HUES64 (cell line): Measurements from ENCODE around the gene NUP93.

Experiments used
- H3K27ac ChIP-seq: 2 replicates; pipeline ENCODE4 v1.7.0; 2013; ENCODE audit warnings: low read depth, low read length, inconsistent platforms
- H3K27me3 ChIP-seq: 2 replicates; pipeline ENCODE4 v1.6.1; 2013; ENCODE audit warnings: mild to moderate bottlenecking, low read length; ENCODE audit not compliant: insufficient read depth
- H3K36me3 ChIP-seq: 2 replicates; pipeline ENCODE4 v1.6.1; 2013; ENCODE audit warnings: mild to moderate bottlenecking, low read length; ENCODE audit not compliant: insufficient read depth
- H3K4me1 ChIP-seq: 2 replicates; pipeline ENCODE4 v1.6.1; 2013; ENCODE audit warnings: mild to moderate bottlenecking, low read length, moderate library complexity; ENCODE audit not compliant: insufficient read depth
- H3K4me3 ChIP-seq: 2 replicates; pipeline ENCODE4 v1.5.1; 2013; ENCODE audit warnings: mild to moderate bottlenecking, low read length, moderate library complexity
- H3K9ac ChIP-seq: 2 replicates; pipeline ENCODE4 v1.6.1; 2013; ENCODE audit warnings: mild to moderate bottlenecking, low read depth, low read length
- H3K9me3 ChIP-seq: 2 replicates; pipeline ENCODE4 v1.6.1; 2013; ENCODE audit warnings: low read depth, low read length; ENCODE audit not compliant: insufficient read depth
- WGBS: fragments of 150-250, 120-280 bp; methylation state at CpG from one replicate; pipeline ENCODE4 v1.1.7; 2013; ENCODE audit warnings: missing lambda C conversion rate; 5-methylcytosine and 5-hydroxymethylcytosine counted together

NUP93 gene

GRCh38 chr16:56744996-56745640, 15.2 kb downstream of the NUP93 start:
- H3K9ac ChIP-seq, result no peak overlapping the region
- 70% methylated on average over 5 of the region's 5 CpGs for WGBS

GRCh38 chr16:56747486-56748045, 17.6 kb downstream of the NUP93 start:
- no peaks in the 10 kb centered on the region for H3K9me3 ChIP-seq
- H3K4me1 ChIP-seq, result peaks cover 48% of the 10 kb centered on the region
- WGBS, result 72% methylated on average over 1 of the region's 1 CpG
- peaks cover 44% of the 10 kb centered on the region for H3K36me3 ChIP-seq
- no peak overlapping the region for H3K9ac ChIP-seq
- H3K4me3 ChIP-seq, result no peak overlapping the region
- H3K27ac ChIP-seq, result peak overlapping the region; percentile 53
- H3K27me3 ChIP-seq, result no peaks in the 10 kb centered on the region

More at GRCh38 chr16:56744996-56745640, 15.2 kb downstream of the NUP93 start:
- Histone ChIP-seq H3K9me3 (no peaks in the 10 kb centered on the region), H3K27ac (no peak overlapping the region), H3K4me1 (peaks cover 50% of the 10 kb centered on the region), H3K4me3 (no peak overlapping the region), H3K36me3 (peaks cover 21% of the 10 kb centered on the region), H3K27me3 (no peaks in the 10 kb centered on the region)

- H3K9me3 ChIP-seq, result no peaks in the 10 kb centered on the region
- H3K27me3 ChIP-seq, result no peaks in the 10 kb centered on the region
- H3K9ac ChIP-seq, result no peak overlapping the region
- peaks cover 42% of the 10 kb centered on the region for H3K4me1 ChIP-seq
- peak overlapping the region; percentile 53 for H3K27ac ChIP-seq
- no peak overlapping the region for H3K4me3 ChIP-seq
- peaks cover 49% of the 10 kb centered on the region for H3K36me3 ChIP-seq
- WGBS, result 95% methylated on average over 10 of the region's 10 CpGs
These were observed 18.3 kb downstream of the NUP93 start for GRCh38 chr16:56748191-56748590.

DNA sequence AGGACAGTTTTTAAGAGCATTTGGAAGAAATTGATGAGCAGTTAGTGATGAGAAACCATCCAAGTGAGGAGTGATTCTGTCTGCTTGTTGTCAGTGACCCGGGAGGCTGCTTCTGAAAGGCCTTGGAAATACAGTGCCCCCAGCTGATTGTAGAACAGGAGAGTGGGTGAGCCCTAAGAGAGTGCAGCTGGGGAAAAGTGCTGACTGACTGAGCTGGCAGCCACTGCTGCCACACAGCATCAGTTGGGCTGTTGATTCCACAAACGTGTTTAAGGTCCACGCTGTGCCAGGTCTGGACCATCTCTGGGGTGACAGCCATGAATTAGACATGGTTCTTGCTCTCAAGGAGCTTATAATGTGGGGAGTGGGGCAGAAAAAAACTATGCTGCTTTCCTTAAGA, 18.9 kb downstream of the NUP93 start:
- H3K9me3 ChIP-seq, result peaks cover 6% of the 10 kb centered on the region; the same call in 1 of the 2 replicates
- H3K27me3 ChIP-seq, result no peaks in the 10 kb centered on the region
- no peak overlapping the region for H3K4me3 ChIP-seq
- H3K4me1 ChIP-seq, result peaks cover 37% of the 10 kb centered on the region
- H3K9ac ChIP-seq, result no peak overlapping the region
- 94% methylated on average over 3 of the region's 3 CpGs for WGBS
- no peak overlapping the region for H3K27ac ChIP-seq
- peaks cover 55% of the 10 kb centered on the region for H3K36me3 ChIP-seq

- Histone ChIP-seq H3K4me1 (peaks cover 27% of the 10 kb centered on the region), H3K27me3 (no peaks in the 10 kb centered on the region), H3K9ac (no peak overlapping the region), H3K27ac (no peak overlapping the region), H3K36me3 (peaks cover 66% of the 10 kb centered on the region), H3K4me3 (no peak overlapping the region), H3K9me3 (peaks cover 16% of the 10 kb centered on the region; the same call in 1 of the 2 replicates)
- WGBS, result 92% methylated on average over 2 of the region's 3 CpGs
These were observed 20.0 kb downstream of the NUP93 start for GRCh38 chr16:56749672-56750491.

- Histone ChIP-seq H3K36me3 (peaks cover 66% of the 10 kb centered on the region), H3K9me3 (peaks cover 18% of the 10 kb centered on the region; the same call in 1 of the 2 replicates), H3K9ac (no peak overlapping the region), H3K4me1 (no peaks in the 10 kb centered on the region), H3K27me3 (no peaks in the 10 kb centered on the region), H3K4me3 (no peak overlapping the region), H3K27ac (no peak overlapping the region)
These were observed 23.5 kb downstream of the NUP93 start for GRCh38 chr16:56753410-56753809.

DNA sequence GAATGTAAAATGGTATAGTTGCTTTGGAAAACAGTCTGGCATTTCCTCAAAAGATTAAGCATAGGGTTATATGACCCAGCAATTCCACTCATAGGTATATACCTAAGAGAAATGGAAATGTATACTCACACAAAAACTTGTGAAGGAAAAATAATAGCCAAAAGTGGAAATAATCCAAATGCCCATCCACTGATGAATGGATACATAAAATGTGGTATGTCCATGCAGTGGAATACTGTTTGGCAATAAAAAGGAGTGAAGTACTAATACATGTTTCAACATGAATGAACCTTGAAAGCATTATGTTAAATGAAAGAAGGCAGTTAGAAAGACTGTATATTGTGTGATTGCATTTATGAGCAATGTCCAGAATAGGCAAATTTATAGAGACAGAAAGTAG, 25.1 kb downstream of the NUP93 start:
- Histone ChIP-seq H3K4me1 (no peaks in the 10 kb centered on the region), H3K9ac (no peak overlapping the region), H3K4me3 (no peak overlapping the region), H3K27me3 (no peaks in the 10 kb centered on the region), H3K27ac (no peak overlapping the region), H3K9me3 (peaks cover 18% of the 10 kb centered on the region; the same call in 1 of the 2 replicates), H3K36me3 (peaks cover 66% of the 10 kb centered on the region)

DNA sequence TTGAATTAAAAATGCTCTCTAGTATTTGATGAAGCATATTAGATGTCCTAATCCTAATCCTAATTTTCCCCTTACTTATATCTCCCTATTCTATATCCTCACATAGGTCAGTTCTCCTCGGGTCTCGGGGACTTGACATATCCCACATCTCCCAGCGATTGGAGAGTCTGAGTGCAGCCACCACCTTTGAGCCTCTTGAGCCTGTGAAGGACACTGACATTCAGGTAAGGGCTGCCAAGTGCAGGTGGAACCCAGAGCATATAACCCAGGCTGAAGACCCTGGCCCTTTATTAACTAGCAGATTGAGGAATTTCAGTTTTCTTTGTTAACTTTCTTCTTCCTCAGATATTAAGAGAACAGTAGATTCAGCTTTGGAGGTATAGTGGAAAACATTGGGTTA, 28.5 kb downstream of the NUP93 start:
- Histone ChIP-seq H3K4me3 (no peak overlapping the region), H3K27me3 (no peaks in the 10 kb centered on the region), H3K36me3 (peaks cover 67% of the 10 kb centered on the region), H3K4me1 (no peaks in the 10 kb centered on the region), H3K27ac (no peak overlapping the region), H3K9me3 (peaks cover 16% of the 10 kb centered on the region; the same call in 1 of the 2 replicates), H3K9ac (no peak overlapping the region)
- WGBS, result 96% methylated on average over 3 of the region's 3 CpGs

DNA sequence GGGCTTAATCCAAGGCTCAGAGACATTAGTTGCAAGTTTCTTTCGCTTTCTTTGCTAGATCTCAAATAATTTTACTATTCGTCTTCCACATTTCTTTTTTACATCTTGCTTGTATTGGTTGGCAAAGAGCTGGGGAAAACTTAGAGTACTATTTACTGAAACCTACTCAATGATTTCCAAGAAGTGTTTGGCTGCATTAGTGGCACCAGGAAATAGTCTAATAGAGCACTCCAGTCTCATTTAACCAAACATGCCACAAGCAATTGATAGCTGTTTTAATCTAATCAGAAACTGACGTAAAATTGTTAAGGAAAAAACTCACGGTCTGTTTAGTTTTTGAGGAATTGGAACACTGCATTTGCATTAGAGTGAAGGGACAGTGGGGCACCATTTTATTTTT, 29.0 kb downstream of the NUP93 start:
- no peaks in the 10 kb centered on the region for H3K4me1 ChIP-seq
- WGBS, result 97% methylated on average over 4 of the region's 4 CpGs

DNA sequence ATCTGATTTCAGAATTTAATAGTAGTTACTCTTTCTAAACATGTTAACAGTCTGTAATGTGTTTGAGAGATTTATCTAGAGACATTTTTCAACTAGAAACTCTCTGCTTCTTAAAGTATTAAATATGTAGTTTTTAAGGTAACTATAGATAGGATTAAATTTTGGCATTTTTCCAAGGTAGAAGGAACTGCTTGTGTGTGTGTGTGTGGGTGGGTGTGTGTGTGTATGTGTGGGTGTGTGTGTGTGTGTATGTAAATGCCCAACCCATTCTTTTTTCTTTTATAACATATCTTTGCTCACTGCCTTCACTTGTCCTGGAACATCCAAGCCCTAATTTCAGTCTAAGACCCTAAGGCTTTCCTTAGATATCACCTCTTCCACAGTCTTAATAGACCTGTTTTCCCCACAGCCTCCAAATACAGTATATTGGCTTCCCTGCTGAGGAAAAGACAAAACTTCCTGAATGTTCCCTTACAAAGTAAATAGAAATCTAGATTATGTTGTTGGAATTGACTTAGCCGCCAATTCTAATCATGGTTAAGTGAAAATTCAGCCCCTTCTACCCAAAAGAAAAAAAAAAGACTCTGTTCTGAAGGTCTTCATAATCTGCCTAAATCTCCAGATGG, 33.5 kb downstream of the NUP93 start:
- no peaks in the 10 kb centered on the region for H3K4me1 ChIP-seq
- H3K27me3 ChIP-seq, result no peaks in the 10 kb centered on the region
- no peak overlapping the region for H3K9ac ChIP-seq
- no peak overlapping the region for H3K27ac ChIP-seq
- peaks cover 59% of the 10 kb centered on the region for H3K36me3 ChIP-seq
- H3K9me3 ChIP-seq, result no peaks in the 10 kb centered on the region
- no CpG with 5 or more reads among the region's 1 CpG for WGBS
- H3K4me3 ChIP-seq, result no peak overlapping the region

More for the DNA sequence above, 29.0 kb downstream of the NUP93 start:
- H3K27ac ChIP-seq, result no peak overlapping the region
- H3K9ac ChIP-seq, result no peak overlapping the region
- H3K36me3 ChIP-seq, result peaks cover 64% of the 10 kb centered on the region
- H3K4me3 ChIP-seq, result no peak overlapping the region
- H3K9me3 ChIP-seq, result peaks cover 11% of the 10 kb centered on the region; the same call in 1 of the 2 replicates
- no peaks in the 10 kb centered on the region for H3K27me3 ChIP-seq

- Histone ChIP-seq H3K27me3 (no peaks in the 10 kb centered on the region), H3K9ac (no peak overlapping the region), H3K4me1 (no peaks in the 10 kb centered on the region), H3K36me3 (peaks cover 44% of the 10 kb centered on the region), H3K9me3 (no peaks in the 10 kb centered on the region), H3K27ac (no peak overlapping the region), H3K4me3 (no peak overlapping the region)
- WGBS, result 86% methylated on average over 2 of the region's 2 CpGs
These were observed 34.9 kb downstream of the NUP93 start for GRCh38 chr16:56764835-56765234.
